ENCODE measurements around the gene NELFB.
A peak's percentile ranks its signal among the peaks of the same experiment; 100 is the strongest.

The NELFB gene

DNA sequence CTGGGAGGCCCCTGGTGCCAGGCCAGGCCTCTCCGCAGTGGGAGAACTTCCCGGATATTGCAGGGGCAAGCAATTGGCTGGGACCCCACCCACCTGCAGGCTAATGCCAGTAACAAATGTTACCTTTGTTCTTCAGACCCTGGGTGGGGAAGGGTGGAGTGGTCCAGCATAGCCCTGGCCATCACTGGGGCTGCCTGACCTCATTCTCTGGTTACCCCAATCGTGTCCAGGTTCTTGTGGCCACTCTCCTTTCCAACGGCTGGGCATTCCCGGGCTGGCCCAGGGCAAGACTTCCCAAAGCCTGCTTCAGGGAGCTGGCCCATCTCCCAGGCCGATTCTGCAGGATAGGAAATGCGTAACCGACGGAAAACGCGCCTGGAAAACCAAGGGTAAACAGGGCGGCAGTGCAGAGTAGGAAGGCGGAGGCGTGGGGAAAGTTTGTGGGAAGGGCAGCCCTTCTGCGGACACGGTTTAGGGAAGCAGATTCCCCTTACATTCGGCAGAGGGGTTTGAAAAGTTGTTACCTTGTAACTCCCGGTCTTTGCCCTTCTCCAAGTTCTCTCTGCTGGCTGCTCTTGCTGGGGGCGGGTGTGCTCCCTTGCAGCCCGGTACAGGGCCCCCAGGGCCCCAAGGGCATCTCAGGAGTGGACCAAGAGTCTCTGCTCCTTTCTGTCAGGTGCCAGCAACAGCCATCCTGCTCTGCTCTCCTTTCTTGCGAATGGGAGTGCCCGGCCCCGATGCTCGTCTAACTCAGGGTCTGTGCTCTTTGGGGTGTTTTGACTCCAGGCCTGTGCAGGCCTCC lies 43.5 kb downstream of the NELFB start:
- Histone ChIP-seq H3K4me3 (ENCODE audit: low read length in 2 of 2) (peak overlapping the region; percentile 68 to 95), H2BK5ac (ENCODE audit: low read length) (peak overlapping the region; percentile 58), H3K4me1 (ENCODE audit: control insufficient read depth in 2 of 2, insufficient read depth in 1 of 2, low read depth in 1 of 2, low read length in 2 of 2) (peaks cover 38 to 39% of the 10 kb centered on the region in 2 donors), H3K9ac (ENCODE audit: low read depth, low read length, poor library complexity) (peak overlapping the region; percentile 77), H3K27me3 (ENCODE audit: control insufficient read depth in 3 of 3, insufficient read depth in 3 of 3, low read depth in 1 of 3, low read length in 3 of 3) (peaks cover 2 to 16% (median 3%) of the 10 kb centered on the region in 3 experiments), H3K27ac (replicated peaks; ENCODE audit: low read length) (no peak overlapping the region), H3K79me1 (ENCODE audit: low read depth, low read length) (peaks cover 6% of the 10 kb centered on the region), H2BK120ac (ENCODE audit: low read depth, low read length) (no peak overlapping the region), H3K4me2 (ENCODE audit: insufficient read depth, low read length, poor library complexity, severe bottlenecking) (peak overlapping the region; percentile 52), H3K4ac (ENCODE audit: low read length) (no peak overlapping the region), H3K36me3 (replicated peaks in 1 of 2; ENCODE audit: control insufficient read depth in 2 of 2, insufficient read depth in 2 of 2, low read length in 2 of 2) (peaks cover 5 to 14% of the 10 kb centered on the region in 2 donors), H3K18ac (ENCODE audit: low read length) (peak overlapping the region; percentile 76), H4K8ac (ENCODE audit: low read depth, low read length) (no peak overlapping the region), H3K9me3 (replicated peaks in 1 of 2; ENCODE audit: control insufficient read depth in 2 of 2, insufficient read depth in 1 of 2, low read depth in 1 of 2, low read length in 2 of 2) (peaks cover 0 to 9% of the 10 kb centered on the region in 2 donors), H2BK12ac (ENCODE audit: low read length) (peak overlapping the region; percentile 97), H3K23ac (ENCODE audit: low read depth, low read length, poor library complexity) (no peak overlapping the region), H3K14ac (ENCODE audit: low read length) (no peak overlapping the region), H2AK5ac (ENCODE audit: low read depth, low read length) (peak overlapping the region; percentile 85), H2BK15ac (ENCODE audit: low read length) (peak overlapping the region; percentile 75), H4K91ac (ENCODE audit: low read depth, low read length, poor library complexity) (no peak overlapping the region), H2AFZ (ENCODE audit: low read length) (no peak overlapping the region)
- no peak for DNase-seq (ENCODE audit: low spot score)
- no CpG with 5 or more reads among the region's 24 CpGs for WGBS, 2 donors (ENCODE audit: extremely low coverage in 2 of 2, insufficient read length in 2 of 2, insufficient replicate concordance in 1 of 2)

DNA sequence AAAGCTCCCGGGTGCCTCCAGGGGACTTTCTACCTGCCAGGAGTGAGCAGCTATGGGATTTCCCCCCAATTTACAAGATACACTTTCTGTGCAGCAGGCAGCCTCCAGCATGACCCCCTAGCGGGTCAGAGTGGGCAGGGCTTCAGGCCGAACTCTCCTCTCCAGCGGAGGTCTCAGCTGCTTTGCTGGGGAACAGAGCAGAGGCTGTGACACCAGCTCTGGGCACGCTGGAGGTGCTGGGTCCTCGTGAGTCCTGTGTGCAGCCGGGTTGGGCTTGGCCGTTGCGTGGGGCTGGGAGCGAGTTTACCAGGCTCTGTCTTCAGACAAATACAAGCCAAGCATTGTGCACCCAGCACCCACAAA lies 44.1 kb downstream of the NELFB start:
- DNase-seq (ENCODE audit: low spot score) = no peak
- no peak overlapping the region for H3K27ac ChIP-seq (replicated peaks; ENCODE audit: low read length)
- H2BK5ac ChIP-seq (ENCODE audit: low read length) = peak overlapping the region; percentile 58
- H2BK120ac ChIP-seq (ENCODE audit: low read depth, low read length) = no peak overlapping the region
- H3K4me1 ChIP-seq (ENCODE audit: control insufficient read depth in 2 of 2, insufficient read depth in 1 of 2, low read depth in 1 of 2, low read length in 2 of 2) = peaks cover 39 to 42% of the 10 kb centered on the region in 2 donors
- no peak overlapping the region for H2AFZ ChIP-seq (ENCODE audit: low read length)
- H3K23ac ChIP-seq (ENCODE audit: low read depth, low read length, poor library complexity) = no peak overlapping the region
- H3K9ac ChIP-seq (ENCODE audit: low read depth, low read length, poor library complexity) = peak overlapping the region; percentile 60
- no peak overlapping the region for H3K14ac ChIP-seq (ENCODE audit: low read length)
- peak overlapping the region; percentile 85 for H2AK5ac ChIP-seq (ENCODE audit: low read depth, low read length)
- no peak overlapping the region for H2BK12ac ChIP-seq (ENCODE audit: low read length)
- H4K91ac ChIP-seq (ENCODE audit: low read depth, low read length, poor library complexity) = no peak overlapping the region
- peak overlapping the region; percentile 52 for H3K4me2 ChIP-seq (ENCODE audit: insufficient read depth, low read length, poor library complexity, severe bottlenecking)
- no CpG with 5 or more reads among the region's 10 CpGs for whole genome bisulfite sequencing, 2 donors (ENCODE audit: extremely low coverage in 2 of 2, insufficient read length in 2 of 2, insufficient replicate concordance in 1 of 2)
- no peak overlapping the region for H4K8ac ChIP-seq (ENCODE audit: low read depth, low read length)
- peak overlapping the region; percentile 61 for H3K18ac ChIP-seq (ENCODE audit: low read length)
- H3K79me1 ChIP-seq (ENCODE audit: low read depth, low read length) = peaks cover 8% of the 10 kb centered on the region
- peaks cover 2 to 16% (median 3%) of the 10 kb centered on the region in 3 experiments for H3K27me3 ChIP-seq (ENCODE audit: control insufficient read depth in 3 of 3, insufficient read depth in 3 of 3, low read depth in 1 of 3, low read length in 3 of 3)
- no peak overlapping the region for H3K4ac ChIP-seq (ENCODE audit: low read length)
- H3K36me3 ChIP-seq (replicated peaks in 1 of 2; ENCODE audit: control insufficient read depth in 2 of 2, insufficient read depth in 2 of 2, low read length in 2 of 2) = peaks cover 5 to 14% of the 10 kb centered on the region in 2 donors
- peaks cover 0 to 7% of the 10 kb centered on the region in 2 donors for H3K9me3 ChIP-seq (replicated peaks in 1 of 2; ENCODE audit: control insufficient read depth in 2 of 2, insufficient read depth in 1 of 2, low read depth in 1 of 2, low read length in 2 of 2)
- H2BK15ac ChIP-seq (ENCODE audit: low read length) = no peak overlapping the region
- peak overlapping the region; percentile 68 to 95 for H3K4me3 ChIP-seq (ENCODE audit: low read length in 2 of 2)

DNA sequence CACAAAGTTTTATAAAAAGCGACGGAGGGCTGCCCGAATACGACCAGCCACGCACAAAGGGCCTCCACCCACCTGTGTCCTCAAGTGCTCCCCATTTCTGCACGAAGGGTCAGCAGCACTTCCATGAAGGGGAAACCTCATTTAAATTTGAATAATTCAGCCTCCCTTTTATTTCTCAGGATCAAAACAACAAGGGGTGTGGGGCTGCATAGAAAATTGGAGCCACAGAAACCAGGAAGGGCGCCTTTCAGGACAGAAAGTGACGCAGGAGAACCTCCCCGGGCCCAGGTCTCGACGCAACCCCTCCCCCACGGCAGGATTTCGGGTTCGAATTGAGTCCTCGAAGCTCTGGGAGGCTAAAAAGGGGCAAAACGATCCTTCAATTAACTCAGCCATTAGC lies 44.8 kb downstream of the NELFB start:
- H3K23ac ChIP-seq (ENCODE audit: low read depth, low read length, poor library complexity) = no peak overlapping the region
- H3K14ac ChIP-seq (ENCODE audit: low read length) = no peak overlapping the region
- peaks cover 5 to 14% of the 10 kb centered on the region in 2 donors for H3K36me3 ChIP-seq (replicated peaks in 1 of 2; ENCODE audit: control insufficient read depth in 2 of 2, insufficient read depth in 2 of 2, low read length in 2 of 2)
- H2BK15ac ChIP-seq (ENCODE audit: low read length) = no peak overlapping the region
- no peak overlapping the region for H2AK5ac ChIP-seq (ENCODE audit: low read depth, low read length)
- whole genome bisulfite sequencing, 2 donors (ENCODE audit: extremely low coverage in 2 of 2, insufficient read length in 2 of 2, insufficient replicate concordance in 1 of 2) = no CpG with 5 or more reads among the region's 16 CpGs
- no peak overlapping the region for H3K27ac ChIP-seq (replicated peaks; ENCODE audit: low read length)
- H2BK120ac ChIP-seq (ENCODE audit: low read depth, low read length) = no peak overlapping the region
- H3K27me3 ChIP-seq (ENCODE audit: control insufficient read depth in 3 of 3, insufficient read depth in 3 of 3, low read depth in 1 of 3, low read length in 3 of 3) = peaks cover 1 to 12% (median 3%) of the 10 kb centered on the region in 3 experiments
- no peak overlapping the region for H2BK5ac ChIP-seq (ENCODE audit: low read length)
- H3K4me3 ChIP-seq (ENCODE audit: low read length in 2 of 2) = peak overlapping the region; percentile 73 to 95
- H2BK12ac ChIP-seq (ENCODE audit: low read length) = no peak overlapping the region
- peaks cover 0 to under 1% of the 10 kb centered on the region in 2 donors for H3K9me3 ChIP-seq (replicated peaks in 1 of 2; ENCODE audit: control insufficient read depth in 2 of 2, insufficient read depth in 1 of 2, low read depth in 1 of 2, low read length in 2 of 2)
- H3K4me2 ChIP-seq (ENCODE audit: insufficient read depth, low read length, poor library complexity, severe bottlenecking) = peak overlapping the region; percentile 80
- no peak for DNase-seq (ENCODE audit: low spot score)
- H3K4ac ChIP-seq (ENCODE audit: low read length) = no peak overlapping the region
- H3K4me1 ChIP-seq (ENCODE audit: control insufficient read depth in 2 of 2, insufficient read depth in 1 of 2, low read depth in 1 of 2, low read length in 2 of 2) = peaks cover 46 to 47% of the 10 kb centered on the region in 2 donors
- peak overlapping the region; percentile 60 for H3K9ac ChIP-seq (ENCODE audit: low read depth, low read length, poor library complexity)
- no peak overlapping the region for H3K18ac ChIP-seq (ENCODE audit: low read length)
- H4K8ac ChIP-seq (ENCODE audit: low read depth, low read length) = no peak overlapping the region
- H3K79me1 ChIP-seq (ENCODE audit: low read depth, low read length) = peaks cover 8% of the 10 kb centered on the region
- no peak overlapping the region for H4K91ac ChIP-seq (ENCODE audit: low read depth, low read length, poor library complexity)
- H2AFZ ChIP-seq (ENCODE audit: low read length) = no peak overlapping the region

DNA sequence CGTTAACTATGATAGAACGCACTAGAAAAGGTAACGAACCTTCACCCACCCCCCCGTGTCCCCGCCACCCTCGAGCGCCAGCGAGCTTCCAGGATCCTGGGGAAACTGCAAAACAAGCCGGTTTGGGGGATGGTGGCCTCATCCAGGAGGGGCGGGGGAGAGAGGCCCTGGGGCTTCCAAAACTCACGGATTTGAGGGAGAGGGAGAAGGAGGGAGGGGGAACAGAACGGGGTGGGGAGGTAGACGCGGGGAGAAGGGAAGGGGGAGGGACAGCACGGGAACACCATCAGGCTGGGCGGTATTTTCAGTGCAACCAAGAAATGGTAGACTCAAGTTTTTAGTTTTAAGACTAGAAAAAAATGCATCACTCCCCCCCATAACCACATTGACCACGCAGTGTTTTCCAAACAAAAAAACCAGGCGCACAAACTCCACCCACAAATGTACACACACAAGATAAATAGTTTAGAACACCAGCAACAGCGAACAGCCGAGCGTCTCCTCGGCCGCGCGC lies 45.5 kb downstream of the NELFB start:
- Histone ChIP-seq H2BK12ac (ENCODE audit: low read length) (no peak overlapping the region), H3K36me3 (replicated peaks in 1 of 2; ENCODE audit: control insufficient read depth in 2 of 2, insufficient read depth in 2 of 2, low read length in 2 of 2) (peaks cover 5 to 14% of the 10 kb centered on the region in 2 donors), H3K4me1 (ENCODE audit: control insufficient read depth in 2 of 2, insufficient read depth in 1 of 2, low read depth in 1 of 2, low read length in 2 of 2) (peaks cover 51 to 53% of the 10 kb centered on the region in 2 donors), H3K18ac (ENCODE audit: low read length) (peak overlapping the region; percentile 93), H2AFZ (ENCODE audit: low read length) (peak overlapping the region; percentile 65), H3K27ac (replicated peaks; ENCODE audit: low read length) (peak overlapping the region; percentile 91), H3K23ac (ENCODE audit: low read depth, low read length, poor library complexity) (no peak overlapping the region), H4K91ac (ENCODE audit: low read depth, low read length, poor library complexity) (no peak overlapping the region), H3K79me1 (ENCODE audit: low read depth, low read length) (peaks cover 6% of the 10 kb centered on the region), H3K9me3 (replicated peaks in 1 of 2; ENCODE audit: control insufficient read depth in 2 of 2, insufficient read depth in 1 of 2, low read depth in 1 of 2, low read length in 2 of 2) (no peaks in the 10 kb centered on the region), H3K27me3 (ENCODE audit: control insufficient read depth in 3 of 3, insufficient read depth in 3 of 3, low read depth in 1 of 3, low read length in 3 of 3) (peaks cover 0 to 10% (median 3%) of the 10 kb centered on the region in 3 experiments), H2BK120ac (ENCODE audit: low read depth, low read length) (no peak overlapping the region), H2BK5ac (ENCODE audit: low read length) (peak overlapping the region; percentile 54), H3K4ac (ENCODE audit: low read length) (no peak overlapping the region), H3K9ac (ENCODE audit: low read depth, low read length, poor library complexity) (no peak overlapping the region), H2AK5ac (ENCODE audit: low read depth, low read length) (peak overlapping the region; percentile 20), H4K8ac (ENCODE audit: low read depth, low read length) (no peak overlapping the region), H3K4me2 (ENCODE audit: insufficient read depth, low read length, poor library complexity, severe bottlenecking) (peak overlapping the region; percentile 61), H3K14ac (ENCODE audit: low read length) (no peak overlapping the region), H2BK15ac (ENCODE audit: low read length) (no peak overlapping the region), H3K4me3 (ENCODE audit: low read length in 2 of 2) (peak overlapping the region; percentile 93 to 95)
- WGBS, 2 donors (ENCODE audit: extremely low coverage in 2 of 2, insufficient read length in 2 of 2, insufficient replicate concordance in 1 of 2) = no CpG with 5 or more reads among the region's 25 CpGs
- peak; percentile 70 for DNase-seq (ENCODE audit: low spot score)

Data from neuronal stem cell (in vitro differentiated cells).